Stimulated activated CD4-positive, alpha-beta T cell treated with anti-CD3 and anti-CD28 coated beads, Interleukin-4, amount 100 ng/mL, for 48 hours (primary cell): Measurements from ENCODE around the gene GAS7.
A peak's percentile ranks its signal among the peaks of the same experiment; 100 is the strongest.

ENCODE experiments used
- DNase-seq, 2 donors: peaks; one replicate each; pipeline ENCODE4 v3.0.0-alpha.2; 2020; ENCODE audit warnings: low read depth in 2 of 2

Gene GAS7

DNA sequence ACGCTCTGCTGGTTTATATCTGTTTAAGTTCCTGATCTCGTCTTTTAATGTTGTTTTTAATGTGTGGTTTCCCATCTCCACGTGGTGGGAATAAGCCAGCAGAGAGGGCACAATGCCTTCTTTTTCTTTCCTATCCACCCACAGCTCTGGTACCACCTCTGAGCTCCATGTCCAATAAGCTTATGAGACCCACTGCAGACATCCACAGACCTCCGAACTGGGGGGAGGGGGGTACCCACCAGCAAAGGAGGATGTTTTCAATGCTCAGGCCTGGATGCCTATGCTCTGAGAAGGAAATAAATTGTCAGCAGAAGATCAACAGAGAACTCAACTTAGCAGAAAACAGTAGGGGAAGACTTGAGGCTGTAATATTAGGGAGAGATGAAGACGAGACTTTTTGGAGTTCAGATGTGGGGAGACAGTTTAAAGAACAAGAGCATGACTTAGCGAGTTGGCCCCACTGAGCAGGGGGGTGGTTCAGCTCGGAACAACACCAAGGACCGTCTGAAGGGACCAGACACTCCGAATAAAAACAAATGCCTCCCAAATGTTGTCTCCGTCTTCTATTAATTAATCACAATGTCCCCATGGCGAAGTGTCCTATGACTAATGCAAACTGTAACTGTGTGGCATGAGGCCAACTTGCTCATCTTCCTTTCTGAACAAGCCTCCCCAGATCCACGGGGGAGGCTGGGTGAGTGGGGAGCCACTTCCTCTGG is 62.7 kb downstream of the GAS7 start:
- DNase-seq: no peak

DNA sequence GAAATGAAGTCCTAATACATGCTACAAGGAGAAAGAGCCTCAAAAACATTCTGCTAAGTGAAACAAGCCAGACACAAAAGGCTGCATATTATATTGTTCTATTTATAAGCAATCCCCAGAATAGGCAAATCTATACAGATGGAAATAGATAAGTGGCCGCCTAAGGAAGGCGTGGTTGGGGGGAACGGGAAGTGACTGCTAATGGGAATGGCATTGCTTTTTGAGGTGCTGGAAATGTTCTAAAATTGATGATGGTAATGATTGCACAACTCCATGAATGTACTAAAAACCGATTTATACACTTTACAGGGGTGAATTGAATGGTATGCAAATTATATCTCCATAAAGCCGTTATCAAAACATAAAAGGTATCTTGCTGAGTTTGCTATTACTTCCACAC is 67.7 kb downstream of the GAS7 start:
- DNase-seq: no peak

DNA sequence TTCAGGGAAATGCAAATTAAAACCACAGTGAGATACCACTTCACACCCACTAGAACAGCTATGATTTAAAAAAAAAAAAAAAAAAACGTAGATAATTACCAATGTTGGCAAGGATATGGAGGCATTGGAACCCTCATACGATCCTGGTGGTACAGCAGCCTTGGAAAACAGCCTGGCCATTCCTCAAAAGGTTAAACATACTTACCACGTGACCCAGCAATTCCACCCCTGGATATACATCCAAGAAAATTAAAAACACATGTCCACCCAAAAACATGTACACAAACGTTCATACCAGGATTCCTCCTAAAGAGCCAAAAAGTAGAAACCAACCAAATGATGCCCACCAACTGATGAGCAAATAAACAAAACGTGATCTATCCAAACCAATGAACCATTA is 68.1 kb downstream of the GAS7 start:
- DNase-seq: no peak

DNA sequence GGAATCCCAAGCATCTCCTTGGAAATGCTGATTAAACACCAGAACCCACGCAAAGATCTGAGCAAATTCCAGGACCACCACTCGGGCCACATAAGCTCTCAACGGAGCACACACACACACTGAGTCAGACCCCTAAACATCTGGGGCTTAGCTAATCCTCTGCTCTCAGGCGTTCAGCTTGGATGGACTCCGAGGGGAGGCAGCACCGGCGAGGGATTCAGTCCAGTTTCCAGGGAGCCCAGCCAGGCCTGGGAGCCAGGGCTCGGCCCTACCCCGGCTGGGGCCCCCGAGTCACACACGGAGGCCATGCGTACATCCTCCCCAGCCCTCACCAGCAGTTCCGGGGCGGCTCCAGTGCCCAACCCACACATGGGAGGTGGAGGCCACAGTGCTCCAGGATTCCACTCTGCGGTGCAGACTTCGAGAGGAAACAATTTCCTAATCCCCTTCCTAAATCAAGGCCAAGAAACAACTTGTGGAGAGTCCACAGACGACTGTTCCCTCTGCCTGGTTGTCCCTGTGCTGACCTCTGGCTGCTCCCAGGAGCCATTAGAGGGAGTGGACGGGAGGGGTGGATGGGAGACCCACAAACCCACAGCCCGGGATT is 70.5 kb downstream of the GAS7 start:
- no peak for DNase-seq

DNA sequence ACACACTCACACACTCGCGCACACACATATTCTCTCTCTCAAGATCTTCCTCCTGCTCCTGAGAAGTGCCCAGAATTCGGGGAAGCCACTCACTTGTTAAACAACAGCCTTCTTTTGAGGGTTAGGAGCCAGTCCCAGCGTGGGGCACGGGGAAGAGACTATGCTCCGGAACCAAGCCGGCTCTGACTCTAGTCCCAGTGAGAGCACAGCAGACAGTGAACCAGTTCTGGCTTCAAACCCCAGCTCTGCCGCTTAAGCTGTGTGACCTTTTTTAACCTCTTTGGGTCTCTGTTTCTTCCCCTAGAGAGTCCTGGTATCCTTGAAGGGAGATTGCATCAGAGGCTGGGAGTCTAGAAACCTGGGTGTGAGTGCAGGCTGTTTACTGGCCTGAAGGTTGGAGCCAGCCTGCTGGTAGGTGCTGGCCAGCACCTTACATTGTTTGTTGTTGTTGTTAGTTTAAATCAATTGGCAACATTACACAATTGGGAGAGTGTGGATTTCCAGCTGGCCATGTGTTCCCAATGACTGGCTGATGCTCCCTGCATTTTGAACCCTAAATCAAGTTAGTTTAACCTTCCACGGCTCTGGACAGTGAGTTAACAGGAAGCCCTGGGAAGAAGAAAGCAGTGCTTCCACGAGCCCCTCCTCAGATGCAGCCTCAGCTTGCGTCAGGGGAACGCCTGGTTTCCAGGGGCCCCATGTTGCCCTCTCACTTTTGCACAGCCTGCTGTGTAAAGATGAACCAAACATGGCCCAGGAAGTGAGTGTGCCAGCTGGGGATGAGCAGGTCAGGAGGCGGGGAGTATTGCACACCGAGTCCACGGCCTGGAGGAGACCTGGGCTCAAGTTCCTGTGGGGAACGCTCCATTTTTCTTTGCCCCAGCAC is 71.5 kb downstream of the GAS7 start:
- no peak for DNase-seq

DNA sequence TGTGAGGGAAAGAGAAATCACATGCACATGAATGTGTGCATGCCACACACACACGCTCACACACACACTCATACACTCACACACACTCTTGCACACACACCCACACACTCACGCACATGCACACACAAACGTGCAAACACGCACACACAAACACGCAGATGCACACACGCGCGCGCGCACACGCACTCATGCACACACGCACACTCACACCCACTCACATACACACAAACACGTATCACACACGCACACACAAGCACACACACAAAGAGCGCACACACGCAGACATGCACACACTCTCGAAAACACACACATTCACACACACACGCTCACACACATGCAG is 72.2 kb downstream of the GAS7 start:
- DNase-seq: no peak

DNA sequence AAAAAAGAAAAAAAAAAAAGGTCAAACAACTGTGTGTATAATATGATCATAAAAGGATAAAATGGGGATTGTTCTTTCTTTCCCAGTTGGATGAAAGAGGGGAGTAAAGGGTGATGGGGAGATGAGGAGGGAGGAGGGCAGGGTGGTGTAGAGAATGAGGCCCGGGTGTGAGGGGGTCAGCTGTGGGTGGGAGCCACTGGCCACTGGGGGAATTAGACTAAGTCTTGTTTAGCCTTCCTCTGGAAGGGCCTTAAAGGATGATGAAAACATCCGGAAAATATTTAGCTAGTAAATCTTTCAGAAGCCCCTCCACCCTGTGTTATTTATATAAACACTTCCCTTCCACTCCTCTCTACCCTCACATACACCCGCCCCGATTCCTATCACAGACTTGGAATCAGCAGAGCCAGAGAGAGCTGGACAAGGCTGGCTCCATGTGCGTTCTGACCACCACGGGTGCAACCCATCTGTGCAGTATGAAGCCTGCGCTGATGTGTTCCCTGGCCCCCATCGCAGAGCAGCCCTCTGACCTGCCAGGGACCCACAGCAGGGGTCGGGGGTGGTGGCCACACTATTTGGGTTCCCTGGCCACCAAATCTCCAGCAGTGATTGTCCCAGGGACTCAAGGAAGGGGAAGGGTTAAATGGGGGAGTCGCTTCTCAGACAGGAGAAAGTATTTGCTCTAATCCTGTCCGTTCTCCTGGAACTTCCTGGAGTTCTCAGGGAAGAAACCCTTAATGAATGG is 72.7 kb downstream of the GAS7 start:
- DNase-seq: no peak

DNA sequence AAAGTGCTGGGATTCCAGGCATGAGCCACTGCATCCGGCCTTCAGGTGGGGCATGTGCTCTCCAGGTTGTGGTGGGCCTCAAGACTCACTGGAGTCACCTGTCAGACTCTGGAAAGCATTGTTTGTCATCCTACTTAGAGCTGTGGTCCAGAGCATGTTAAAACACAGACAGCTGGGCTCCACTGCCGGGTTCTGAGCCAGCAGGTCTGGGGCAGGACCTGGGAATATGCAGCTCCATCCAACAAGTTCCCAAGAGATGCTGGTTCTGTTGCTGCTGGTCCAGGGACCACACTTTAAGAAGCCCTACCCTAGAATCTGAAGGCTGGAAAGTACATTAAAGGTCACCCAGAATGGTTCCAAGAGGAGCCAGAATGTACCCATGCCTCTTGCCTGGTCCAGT is 75.3 kb downstream of the GAS7 start:
- no peak for DNase-seq

DNA sequence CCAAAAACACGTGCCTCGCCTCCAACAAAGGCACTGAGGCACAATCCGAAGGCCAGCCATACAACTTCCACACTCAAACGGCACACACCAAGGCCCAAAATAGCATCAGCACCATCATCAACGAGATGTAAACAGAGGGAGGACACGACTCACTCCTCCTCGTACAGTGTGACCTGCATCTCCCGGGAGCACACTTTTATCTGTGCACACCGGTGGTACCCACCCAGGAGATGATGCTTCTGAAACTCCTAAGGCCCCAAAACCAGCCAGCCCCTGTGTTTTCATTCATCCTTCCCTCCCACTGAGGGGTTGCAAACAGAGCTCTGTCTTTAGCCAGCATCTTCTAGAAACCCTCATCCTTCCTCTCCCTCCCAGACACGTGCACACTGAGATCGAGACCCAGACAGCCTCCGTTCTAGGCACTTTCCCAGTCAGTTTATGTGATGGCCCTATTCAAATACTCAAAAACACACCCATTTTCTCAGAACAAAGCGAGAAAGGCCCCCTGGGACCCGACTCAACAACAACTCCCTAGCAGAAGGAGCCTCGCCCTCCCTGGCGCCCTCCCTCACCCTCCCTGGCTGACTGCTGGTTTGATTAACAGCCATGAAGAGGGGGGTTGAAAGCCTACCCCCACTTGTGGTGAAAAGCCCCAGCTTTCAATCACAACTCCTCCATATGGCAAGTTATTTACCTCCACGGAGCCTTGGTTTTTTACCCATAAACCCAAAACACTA is 76.3 kb downstream of the GAS7 start:
- no peak for DNase-seq

DNA sequence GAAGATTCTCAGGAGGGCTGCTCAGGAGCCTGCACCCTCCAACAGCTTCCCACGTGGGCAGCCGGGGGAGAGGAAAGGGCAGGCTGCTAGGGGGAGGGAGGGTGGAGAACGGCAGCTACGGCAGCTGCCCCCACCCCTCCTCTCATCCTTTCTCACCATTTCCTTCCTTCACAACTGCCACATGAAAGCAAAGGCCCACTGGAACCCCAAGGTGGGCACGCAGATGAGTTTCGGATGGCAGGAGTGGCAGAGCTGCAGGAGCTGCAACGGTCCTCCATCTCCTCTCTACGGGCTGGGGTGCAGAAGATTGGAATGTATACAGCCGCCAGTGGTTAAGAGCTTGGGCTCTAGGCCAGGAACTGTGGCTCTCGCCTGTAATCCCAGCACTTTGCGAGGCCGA is 77.7 kb downstream of the GAS7 start:
- DNase-seq: no peak

DNA sequence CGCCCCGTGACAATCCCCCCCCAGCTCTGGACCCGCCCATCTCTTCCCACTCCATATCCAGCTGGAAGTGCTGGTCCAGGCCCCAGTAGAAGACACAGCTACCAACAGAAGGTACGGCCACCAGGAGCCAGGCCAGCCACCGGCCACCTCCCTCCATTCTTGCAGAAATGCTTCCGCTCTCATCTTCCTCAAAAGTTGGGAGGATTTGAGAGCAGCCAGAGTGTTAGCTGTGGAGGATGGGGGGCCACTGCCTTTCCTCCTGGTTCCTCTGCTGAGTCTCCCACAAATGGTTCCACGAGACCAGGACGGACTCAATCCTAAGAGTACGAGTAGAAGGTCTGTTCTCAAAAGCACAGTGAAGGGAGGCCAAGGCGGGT is 78.3 kb downstream of the GAS7 start:
- DNase-seq: no peak

DNA sequence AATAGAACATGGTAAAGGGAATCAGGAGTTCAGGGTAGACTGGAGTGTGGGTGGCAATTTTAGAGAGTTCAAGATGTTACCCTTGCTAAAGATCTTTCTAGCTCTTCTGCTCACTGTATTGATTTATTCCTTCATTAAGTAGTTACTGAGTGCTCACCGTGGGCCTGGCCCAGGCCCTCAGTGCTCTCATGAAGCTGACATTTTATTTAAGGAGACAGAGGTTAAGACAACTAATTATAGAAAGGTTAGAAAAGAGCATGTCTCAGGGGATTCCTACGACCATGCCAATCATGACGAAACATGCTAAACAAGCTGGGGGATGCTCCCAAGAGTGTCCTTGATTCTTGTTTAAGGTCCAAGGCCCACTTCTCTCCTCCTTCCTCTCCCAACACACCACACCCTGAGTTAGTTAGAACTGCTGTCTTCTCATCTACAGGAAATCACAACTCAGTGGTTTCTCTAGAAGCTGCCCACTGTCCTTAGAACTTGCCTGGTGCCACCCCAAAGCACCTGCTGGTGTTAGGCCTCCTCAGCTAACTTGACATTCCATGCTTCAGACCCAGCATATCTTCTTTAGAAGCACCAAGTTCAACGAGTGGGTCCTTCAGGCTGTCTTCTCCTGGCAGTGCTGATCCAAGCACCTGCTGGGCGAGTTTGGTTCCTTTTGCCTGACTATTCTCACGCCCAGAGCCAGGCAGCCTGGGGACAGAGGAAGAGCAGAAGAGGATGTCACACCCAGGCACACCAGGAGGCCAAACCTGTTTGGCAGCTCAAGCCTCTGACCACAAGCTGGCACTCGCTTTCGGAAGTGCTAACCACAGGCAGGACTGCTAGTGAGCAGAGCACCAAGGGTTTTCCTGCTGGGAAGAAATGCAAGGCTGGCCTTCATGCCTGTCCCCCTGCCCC is 79.0 kb downstream of the GAS7 start:
- no peak for DNase-seq

DNA sequence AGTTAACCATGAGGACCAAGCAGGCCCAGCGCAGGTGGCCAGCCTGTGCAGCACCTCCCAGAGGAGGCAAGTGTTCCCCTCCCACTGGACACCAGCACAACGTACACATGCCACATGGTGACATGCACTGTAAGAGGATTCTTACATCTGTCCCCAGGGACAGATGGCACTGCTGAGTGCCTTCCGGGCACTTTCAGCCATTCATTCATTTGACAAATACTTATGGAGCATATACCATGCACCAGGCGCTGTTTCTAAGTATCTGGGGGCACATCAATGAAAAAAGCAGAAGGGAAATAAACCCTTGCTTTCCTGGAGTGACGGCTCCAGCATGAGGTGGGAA is 79.6 kb downstream of the GAS7 start:
- no peak for DNase-seq

DNA sequence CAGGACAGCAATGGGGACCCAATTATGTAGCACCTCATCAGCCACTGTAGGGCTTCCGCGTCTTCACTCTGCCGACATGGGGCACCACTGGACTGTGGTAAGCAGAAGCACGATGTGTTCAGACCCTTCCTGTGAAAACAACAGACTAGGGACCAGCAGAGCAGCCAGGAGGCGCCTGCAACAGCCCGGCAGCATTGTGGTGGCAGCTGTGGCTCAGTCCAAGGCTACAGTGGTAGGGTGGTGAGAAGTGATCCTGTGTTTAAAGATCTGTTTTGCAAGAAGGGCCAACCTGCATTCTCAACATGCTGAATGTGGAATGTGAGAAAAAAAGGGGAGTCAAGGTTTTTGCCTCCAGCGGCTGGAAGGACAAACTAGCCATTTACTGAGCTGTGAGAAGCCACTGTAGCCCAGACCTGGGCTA is 80.8 kb downstream of the GAS7 start:
- DNase-seq: no peak

DNA sequence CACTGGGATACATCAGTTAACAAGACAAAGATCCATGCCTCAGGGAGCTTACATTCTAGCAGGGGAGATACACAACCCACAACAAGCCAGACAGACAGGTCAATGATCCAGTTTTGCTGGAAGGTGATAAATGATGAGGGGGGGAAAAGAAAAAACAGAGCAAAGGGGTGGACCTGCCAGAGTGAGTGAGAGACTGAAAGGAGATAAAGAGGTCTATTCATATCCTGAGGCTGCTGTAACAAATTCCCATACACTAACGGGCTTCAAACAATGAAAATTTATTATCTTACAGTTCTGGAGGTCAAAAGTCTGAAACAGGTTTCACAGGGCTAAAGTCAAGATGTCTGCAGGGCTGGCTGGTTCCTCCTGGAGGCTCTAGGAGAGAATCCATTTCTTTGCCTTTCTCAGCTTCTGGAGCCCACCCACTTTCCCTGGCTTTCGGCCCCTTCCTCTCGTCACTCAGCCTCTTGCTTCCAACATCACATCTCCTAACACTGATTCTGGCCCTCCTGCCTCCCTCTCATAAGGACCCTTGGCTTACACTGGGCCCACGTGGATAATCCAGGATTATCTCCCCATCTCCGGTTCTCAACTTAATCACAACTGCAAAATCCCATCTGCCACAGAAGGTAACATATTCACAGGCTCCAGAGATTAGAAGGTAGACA is 81.5 kb downstream of the GAS7 start:
- no peak for DNase-seq

DNA sequence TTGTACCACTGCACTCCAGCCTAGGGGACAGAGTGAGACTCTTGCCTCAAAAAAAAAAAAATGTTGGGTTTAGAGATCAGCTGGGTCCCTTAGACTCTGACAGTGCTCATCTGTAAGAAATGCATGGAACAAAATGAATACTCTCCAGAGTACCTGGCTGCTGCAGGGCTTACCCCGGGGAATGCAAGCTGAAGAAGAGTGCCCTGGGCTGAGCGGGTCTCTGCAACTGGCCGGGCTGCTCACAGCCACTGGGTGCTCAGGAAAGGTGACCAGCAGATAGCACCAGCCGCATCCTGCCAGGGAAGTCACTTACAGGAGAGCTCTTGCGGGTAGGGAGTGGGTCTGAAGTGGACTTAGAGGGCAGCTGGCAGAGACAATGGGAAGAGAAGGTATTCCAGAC is 82.1 kb downstream of the GAS7 start:
- no peak for DNase-seq

DNA sequence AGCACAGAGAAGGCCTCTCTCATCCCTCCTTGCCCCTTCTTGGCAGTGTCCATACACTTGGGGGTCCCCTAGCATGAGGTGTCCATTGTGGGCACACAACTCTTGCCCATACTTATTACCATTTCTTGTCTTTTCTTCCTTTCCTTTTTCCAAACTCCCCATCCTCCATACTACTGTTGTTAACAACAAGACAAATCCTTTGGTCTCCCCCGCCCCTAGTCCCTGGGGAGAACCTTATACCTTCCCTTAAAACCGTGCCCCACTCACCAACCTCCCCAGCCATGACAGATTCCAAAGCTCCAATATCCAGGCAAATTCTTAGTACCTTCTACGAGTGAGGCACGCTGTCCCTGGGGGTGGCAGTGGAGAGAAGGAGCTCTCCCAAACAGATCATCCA is 82.9 kb downstream of the GAS7 start:
- no peak for DNase-seq

DNA sequence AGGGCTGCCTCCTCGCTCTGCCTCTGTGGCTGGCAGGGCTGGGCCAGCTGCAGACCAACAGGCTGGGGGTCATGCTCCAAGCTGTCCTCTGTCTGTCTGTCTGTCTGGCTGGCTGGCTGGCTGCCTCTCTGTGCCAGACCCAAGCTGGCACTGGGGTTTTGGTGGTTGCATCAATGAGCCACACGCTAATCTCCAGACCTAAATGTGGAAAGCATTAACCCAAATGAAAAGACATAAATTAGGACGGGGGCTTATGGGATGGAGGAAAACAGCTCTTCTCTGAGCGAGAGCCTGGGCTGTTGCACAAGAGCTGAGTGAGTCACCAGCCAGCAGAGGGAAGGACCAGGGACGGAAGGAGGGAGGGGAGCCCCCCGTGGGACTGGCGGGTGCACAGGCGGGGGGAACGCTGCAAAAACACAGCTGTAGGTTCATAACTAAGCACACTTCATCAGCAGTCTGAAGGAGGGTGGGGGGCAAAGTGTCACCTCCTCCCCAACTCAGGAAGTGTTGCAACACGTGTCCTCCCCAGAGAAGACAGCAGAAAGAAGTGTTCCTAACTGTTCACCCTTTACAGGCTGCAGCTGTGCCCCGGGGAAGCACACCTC is 83.4 kb downstream of the GAS7 start:
- peak in 1 of 2 donors; percentile 10 for DNase-seq

DNA sequence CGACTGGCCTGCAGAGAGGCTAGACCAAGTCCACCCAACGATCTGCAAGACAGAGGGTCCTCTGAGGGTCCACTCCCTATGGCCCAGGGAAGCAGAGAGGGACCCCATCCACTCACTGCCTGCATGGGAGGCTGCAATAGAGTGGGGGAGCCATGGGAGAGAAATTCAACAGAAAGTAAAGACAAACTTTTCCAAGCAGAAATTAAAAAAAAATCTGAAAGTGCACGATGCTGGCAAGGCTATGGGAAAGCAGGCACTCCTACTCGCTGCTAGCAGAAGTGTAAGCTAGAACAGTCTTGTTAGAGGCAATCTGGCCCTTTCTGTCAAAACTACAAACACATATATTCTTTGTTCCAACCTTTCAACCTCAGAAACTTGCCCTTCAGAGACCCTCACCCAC is 85.4 kb downstream of the GAS7 start:
- no peak for DNase-seq
